NCI-H1436 (cell line): ENCODE results near the gene RIPPLY2.
"Not testable (repeated sequence)": the region's sequence is repeated elsewhere in the genome, so short reads cannot be mapped to it uniquely, and the experiment has no call there.

Experiments
- DNase-seq: peaks from one replicate; lab custom pipeline; 2025; lab: John Stamatoyannopoulos, UW

RIPPLY2 gene

DNA sequence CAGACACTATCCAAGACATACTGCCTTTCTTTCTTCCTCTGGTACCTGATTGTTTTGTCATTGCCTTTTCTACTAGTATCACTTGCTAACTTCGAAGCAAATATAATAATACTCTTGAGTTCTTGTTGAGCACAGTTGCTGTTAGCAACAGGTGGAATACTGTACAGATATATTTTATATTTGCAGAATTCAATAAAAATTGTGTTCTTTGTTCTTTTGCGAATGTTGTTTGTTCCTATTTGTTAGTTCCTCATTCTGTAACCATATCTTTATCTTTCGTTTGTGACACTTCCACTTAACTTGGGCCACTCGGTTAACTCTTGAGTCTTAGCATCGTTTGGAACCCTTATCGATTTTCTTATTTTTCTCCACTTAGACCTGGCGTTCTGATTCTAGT, 7.2 kb downstream of the RIPPLY2 start:
- no peak for DNase-seq

DNA sequence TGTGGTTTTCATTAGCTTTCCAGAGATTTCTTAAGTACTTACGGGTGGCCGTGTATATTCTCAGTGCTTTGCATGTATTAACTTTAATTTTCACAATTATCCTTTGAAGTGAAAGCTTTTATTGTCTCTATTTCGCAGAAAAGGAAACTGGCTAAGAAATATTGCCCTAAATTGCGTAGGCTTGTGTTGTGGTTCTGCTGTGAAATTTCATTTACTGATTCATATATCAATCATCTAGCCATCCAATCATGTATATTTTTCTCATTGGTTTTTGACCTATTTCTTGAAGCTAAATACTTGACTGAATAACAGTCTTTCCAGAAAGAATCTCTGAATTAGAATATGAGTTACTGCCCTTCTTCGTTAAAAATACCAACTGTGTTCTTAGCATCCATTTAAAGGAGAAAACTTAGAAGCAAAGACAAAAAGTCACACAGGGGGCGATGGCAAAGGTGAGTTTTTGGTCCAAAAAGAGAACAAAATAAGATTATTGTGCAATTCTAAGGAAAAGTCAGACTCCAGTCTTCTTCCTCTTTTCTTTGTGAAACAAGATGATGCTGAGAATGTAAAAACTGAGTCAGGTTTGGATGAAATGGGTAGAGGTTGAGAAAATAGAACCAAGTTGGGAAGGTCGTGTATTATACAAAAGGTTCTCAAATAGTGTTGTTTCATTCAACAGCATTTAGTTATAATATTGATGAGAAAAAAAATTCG, 7.8 kb downstream of the RIPPLY2 start:
- DNase-seq = no peak

DNA sequence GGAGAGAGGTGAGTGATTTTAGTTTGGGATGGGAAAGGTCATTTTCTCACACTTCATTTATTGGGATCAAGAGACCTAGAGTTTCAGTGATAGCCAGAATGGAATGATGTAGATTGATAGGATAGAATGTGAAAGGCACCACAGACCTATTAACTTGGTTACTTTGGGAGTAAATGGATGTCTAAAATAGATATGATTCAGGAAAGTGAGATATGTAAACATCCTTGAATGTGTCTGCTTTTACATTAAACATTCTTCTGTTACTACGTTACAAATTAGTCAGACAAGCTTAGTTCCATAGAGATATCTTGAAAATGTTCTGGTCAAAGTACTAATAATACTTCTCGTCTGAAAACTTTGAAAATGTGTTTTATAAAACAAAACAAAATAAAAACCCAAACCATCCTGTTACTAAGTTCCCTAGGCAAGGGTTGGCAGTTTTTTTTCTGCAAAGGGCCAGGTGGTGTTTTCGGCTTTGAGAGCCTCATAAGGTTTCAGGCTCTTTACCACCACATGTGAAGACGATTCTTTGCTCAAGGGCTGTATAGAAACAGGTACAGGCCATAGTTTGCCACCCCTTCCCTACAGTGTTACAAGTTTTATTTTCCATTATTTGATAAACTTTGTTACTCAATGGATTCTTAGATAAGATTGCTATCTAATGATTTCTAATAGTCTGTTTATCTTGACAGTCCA, 9.8 kb downstream of the RIPPLY2 start:
- DNase-seq = no peak

DNA sequence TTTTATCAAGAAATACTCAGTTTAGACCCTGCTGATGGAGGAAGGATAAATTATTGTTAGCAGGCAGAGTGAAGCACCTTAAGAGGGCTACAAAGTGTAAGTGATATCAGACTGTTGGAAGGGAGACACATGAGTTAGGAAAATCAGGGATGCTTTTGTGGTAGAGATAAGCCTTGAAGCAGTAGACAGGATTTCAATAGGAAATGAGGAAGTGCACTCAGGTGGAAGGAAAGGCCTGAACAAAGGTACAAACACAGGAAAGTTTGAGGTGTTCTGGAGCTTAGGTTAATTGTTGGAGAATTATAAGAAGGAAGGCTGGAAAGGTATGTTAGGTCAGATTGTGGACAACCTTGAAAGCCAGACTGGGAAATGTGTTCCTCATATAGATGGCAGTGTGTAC, 13.9 kb downstream of the RIPPLY2 start:
- DNase-seq = no peak

DNA sequence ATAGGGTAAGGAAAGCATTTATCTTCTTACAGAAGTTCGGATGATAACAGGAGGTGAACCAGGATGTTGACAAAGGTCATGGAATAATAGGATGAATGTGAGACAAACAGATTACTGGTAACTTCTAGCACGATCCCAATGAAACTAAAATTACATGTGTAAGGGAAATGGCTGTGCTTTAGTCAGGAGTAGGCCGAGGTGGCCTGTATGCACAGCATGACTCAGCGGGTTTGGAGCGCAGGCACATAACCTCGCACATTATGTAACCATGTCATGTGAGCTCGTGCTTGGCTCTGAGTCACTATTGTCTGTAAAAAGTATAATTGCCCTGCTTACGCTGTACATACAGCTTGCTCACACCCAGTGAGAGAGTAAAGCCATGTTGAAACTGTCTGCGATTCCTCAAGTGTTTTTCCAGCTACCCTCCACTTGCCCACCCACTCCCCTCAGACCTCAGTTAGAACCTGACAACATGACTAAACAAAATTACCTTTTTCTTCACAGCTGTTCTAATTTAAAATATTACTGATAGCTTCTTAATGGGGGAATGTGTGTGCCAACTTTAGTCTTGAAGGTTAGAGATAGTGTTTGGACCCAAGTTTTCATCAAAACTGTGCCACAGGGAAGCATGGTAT, 14.5 kb downstream of the RIPPLY2 start:
- DNase-seq = no peak

DNA sequence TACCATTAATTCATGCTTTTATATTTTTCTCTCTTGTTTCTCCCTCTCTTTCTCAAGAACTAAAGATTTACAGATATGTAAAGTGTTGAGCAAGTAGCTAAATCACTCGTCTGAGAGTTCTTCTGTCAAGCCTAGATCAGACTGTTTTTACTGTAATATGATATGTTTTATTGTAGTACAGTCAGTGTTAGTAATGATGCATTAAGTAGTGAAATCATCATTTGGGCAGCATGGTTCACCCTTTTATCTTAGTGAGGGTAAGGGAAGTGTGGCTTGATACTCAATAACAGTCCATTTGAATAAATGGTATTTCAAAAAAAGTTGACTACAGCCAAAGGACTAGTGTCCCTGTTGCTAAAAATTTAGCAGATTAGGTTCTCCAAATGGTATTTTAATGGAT, 15.5 kb downstream of the RIPPLY2 start:
- DNase-seq = no peak

DNA sequence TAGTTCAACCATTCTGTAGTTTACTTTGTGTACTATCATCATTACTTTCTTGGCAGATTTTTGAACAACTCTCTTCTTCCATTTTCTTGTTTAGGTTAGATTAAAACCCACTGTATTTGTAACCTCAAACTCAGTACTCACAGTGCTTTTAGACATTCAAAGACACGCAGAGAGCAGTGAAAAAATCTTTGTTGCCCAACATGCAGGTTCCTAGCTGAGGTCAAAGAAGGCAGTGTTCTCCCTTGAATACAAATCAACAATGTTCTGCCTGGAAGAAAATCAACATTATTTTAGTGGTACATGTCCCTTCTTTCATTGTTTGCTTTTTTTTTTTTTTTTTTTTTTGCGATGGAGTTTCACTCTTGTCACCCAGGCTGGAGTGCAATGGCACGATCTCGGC, 17.5 kb downstream of the RIPPLY2 start:
- DNase-seq = no peak

DNA sequence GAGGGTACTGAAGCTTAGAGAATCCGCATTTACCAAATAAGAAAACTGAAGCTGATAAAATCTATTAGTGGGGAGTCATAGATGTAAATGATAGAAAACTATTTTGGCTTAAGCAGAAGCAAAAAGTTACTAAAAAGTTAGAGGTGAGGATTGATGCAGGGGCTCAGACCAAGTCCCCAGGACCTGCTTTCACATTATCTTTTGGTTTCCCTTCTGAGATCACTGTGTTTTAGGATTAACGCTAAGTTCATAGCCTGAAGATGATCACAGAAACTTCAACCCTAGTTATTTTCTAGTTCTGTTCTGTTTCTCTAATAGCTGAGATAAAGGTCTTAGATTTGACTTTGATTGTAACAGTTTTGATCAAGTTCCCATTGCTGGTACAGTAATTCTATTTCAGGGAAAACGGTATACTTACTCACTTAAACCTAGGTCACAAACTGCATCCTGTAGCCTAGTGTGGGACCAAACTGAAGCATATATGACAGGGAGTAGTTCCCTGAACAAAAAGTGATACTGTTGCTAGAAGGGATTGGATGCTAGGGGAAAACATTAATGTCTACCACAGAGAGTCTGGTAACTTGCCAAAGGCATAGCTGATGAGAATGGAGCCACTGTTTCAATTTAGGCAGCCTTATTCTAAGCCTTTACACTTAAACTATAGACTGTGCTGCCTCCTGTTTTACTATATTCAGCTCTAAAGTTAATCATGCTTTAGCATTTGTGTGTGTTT, 19.4 kb downstream of the RIPPLY2 start:
- DNase-seq = no peak

DNA sequence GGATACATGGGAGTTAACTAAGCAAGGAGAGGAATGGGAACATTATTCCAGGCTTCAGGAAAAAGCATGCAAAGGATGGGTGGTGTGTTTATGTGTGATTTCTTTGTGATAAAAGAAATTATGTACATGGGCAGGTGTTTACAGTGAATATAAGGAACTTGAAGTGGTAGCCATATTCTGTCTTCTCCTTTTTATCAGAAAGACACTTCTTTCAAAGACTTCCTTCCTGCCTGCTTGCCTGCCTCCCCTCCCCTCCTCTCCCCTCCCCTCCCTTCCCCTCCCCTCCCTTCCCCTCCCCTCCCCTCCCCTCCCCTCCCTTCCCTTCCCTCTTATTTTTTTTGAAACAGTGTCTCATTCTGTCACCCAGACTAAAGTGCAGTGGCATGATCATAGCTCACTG, 20.7 kb downstream of the RIPPLY2 start:
- no peak for DNase-seq

DNA sequence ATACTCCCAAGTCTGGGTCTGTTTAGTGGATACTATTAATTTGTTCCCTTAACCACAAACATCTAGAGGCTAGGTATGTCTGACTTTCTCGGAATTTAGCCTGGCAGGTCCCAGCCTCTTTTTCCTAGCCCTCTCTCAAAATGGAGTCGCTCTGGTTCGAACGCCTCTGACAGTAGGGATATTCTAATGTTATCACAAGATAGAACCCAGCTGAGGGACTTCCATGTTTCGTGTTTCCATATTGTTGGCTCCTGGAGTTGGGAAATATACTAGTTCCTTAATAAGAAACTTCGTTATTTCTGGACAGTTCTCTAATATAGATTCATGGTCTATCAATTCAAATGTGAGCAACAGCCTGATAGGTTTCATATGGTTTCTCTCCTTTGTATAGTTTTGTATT, 22.7 kb downstream of the RIPPLY2 start:
- DNase-seq = no peak

DNA sequence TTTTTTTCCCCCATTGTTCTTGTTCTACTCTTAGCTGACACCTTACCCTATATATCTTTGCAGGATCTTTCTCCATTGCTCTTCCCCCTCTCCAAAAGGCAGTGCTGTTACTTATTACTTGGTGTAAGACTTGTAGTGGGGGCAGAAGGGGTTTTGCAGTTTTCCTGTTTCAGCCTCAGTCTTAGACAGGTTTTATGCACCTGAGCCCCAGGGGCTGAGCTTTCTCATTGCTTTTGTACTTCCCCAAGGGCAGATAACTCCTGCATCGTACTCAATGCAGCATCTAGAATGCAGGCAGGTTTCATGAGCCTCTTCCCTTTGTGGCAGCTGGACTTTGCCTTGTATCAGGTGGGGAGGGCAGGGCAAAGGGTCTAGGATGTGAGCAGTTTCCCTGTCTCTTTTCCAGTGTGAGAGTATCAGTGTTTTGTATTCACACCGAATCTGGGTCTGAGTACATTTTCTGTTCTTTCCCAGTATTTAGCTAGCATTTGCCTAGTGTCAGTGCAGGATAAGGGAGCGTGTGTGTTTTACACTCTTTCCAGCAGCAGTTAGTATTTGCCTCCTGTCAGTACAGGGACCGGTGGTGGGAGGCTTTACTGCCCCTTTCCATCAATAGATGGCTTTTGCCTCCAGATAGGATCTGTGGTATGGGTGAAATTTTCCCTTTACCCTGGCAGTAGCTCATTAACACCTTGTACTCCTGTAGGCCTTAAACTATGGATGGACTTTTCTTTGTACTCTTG, 25.9 kb downstream of the RIPPLY2 start:
- DNase-seq = no peak

DNA sequence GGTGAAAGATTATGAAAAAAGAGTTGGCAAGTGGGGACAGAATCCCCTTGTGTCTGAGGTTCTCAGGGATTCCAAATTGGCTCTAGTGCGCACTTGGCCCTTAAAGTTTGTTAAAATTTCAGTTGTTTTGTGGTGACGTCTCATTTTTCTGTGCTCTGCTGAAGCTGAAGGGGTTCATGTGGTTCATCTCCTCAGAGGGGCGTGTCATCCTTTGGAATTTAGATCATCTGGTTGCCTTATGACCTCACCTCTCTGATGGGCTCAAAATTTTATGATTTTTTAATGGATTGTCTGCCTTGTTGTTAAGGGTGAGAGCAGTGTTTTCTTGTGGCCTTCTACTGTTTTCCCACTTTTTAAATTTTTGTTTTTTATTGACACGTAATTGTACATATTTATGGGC, 26.6 kb downstream of the RIPPLY2 start:
- no peak for DNase-seq

DNA sequence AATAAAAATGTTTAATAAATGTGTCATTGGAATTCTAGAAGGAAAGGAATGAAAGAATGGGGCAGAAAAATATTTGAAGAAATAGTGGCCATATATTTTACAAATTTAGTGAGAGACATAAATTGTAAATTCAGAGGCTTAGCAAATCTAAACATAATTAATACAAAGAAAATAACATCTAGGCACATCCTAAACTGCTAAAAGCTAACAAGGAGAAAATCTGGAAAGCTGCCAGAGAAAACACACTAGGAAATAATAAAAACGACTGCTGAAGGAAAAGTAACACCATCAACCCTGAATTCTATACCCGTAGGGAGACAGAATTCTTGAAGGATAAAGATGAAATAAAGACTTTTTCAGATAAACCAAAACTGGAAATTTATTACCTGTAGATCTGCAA, 30.1 kb downstream of the RIPPLY2 start:
- no peak for DNase-seq

DNA sequence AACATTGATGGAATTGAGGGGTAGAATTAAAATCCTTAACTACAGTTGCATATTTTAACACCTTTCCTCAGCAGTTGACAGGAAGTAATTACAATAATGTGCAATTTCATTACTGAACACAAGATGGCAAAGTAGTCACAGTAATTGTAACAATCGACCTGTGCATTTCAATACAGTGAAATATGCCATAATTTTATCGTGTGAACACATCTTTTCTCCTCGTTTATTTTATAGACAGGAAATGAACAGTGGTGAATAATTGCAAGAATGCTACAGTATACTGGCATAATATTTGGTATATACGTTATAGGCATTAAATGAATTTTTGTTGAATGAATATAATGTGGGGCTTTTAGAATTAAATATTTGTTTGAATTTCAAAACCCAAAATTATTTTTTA, 31.4 kb downstream of the RIPPLY2 start:
- DNase-seq = peak; percentile 25

DNA sequence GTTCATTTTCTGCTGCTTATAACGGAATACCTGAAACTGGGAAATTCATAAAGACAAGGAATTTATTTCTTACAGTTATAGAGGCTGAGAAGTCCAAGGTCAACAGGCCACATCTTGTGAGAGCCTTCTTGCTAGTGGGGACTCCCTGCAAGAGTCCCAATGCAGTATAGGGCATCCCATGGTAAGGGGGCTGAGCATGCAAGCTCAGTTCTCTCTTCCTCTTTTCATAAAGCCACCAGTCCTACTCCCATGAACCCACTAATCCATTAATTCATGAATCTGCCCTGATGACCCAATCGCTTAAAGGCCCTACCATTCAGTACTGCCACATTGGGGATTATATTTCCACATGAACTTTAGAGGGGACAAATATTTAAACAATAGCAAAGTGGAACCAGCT, 32.8 kb downstream of the RIPPLY2 start:
- no peak for DNase-seq

DNA sequence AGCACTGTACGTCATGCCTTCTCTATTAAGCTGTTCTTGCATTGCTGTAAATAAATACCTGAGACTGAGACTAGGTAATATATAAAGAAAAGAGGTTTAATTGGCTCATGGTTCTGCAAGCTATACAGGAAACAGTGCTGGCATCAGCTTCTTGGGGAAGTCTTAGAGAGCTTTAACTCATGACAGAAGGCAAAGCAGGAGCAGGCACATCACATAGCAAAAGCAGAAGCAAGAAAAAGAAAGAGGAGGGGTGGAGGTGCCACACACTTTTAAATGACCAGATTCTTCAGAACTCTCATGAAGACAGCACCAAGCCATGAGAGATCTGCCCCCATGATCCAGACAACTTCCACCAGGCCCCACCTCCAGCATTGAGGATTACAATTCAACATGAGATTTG, 36.5 kb downstream of the RIPPLY2 start:
- no peak for DNase-seq

DNA sequence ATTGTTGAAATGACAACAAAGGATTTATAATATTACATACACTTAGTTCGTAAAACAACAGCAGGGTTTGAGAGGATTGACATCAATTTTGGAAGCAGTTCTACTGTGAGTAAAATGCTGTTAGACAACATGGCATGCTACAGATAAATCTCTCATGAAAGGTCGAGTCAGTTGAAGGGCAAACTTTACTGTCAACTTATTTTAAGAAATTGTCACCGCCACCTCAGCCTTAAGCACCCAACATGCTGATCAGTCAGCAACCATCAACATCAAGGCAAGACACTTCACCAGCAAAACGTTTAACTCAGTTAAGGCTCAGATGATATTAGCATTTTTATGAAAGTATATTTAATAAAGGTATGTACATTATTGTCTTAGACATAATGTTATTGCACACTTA, 37.4 kb downstream of the RIPPLY2 start:
- no peak for DNase-seq

DNA sequence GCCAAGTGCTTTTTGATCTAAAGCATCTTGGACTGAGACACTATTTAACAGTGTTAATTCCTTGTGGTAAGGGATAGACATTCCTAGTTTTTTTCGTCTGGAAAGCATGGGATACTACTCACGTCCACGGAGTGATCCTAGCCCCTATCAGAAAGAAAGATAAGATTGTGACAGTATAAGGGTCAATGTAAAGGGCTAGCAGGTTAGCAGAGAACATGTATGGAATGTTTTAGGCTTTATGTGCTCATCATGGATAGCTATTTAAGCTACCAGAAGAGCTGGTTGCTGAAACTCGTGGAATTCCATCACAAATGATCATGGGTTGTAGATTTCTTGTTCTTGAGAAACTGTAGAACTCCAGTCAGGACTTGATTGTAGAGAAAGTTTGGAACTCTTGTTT, 38.4 kb downstream of the RIPPLY2 start:
- no peak for DNase-seq

DNA sequence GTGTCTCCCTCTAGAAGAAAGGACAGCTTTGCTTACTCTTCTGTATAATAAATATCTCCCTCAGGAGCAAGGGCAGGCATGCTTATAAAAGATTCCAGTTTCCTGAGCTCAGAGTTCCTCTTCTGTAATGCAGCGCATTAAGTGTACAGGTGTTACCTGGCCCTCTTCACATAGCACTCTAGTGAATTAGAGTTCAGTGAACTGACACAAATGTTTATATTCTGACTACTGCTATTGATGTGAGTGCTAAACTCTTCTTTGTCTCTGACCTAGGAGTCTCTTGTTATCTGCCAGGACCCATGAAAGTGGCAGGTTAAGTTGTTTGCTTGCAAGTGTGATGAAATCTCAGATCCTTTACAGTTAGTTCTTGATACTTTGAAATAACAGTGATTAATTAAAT, 39.9 kb downstream of the RIPPLY2 start:
- peak; percentile 8 for DNase-seq

DNA sequence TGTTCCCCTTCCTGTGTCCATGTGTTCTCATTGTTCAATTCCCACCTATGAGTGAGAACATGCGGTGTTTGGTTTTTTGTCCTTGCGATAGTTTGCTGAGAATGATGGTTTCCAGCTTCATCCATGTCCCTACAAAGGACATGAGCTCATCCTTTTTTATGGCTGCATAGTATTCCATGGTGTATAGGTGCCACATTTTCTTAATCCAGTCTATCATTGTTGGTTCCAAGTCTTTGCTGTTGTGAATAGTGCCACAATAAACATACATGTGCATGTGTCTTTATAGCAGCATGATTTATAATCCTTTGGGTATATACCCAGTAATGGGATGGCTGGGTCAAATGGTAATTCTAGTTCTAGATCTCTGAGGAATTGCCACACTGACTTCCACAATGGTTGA, 43.9 kb downstream of the RIPPLY2 start:
- not testable (repeated sequence) for DNase-seq

DNA sequence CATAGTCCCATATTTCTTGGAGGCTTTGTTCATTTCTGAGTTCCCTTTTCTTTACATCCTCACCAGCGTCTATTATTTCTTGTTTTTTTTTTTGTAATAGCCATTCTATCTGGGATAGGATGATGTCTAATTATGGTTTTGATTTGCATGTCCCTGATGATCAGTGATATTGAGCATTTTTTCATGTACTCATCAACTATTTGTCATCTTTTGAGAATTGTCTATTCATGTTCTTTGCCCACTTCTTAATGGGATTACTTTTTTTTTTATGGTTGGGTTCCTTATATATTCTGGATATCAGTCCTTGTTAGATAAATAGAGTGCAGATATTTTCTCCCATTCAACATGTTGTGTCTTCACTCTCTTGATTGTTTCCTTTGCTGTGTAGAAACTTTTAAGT, 48.5 kb downstream of the RIPPLY2 start:
- DNase-seq = no peak

DNA sequence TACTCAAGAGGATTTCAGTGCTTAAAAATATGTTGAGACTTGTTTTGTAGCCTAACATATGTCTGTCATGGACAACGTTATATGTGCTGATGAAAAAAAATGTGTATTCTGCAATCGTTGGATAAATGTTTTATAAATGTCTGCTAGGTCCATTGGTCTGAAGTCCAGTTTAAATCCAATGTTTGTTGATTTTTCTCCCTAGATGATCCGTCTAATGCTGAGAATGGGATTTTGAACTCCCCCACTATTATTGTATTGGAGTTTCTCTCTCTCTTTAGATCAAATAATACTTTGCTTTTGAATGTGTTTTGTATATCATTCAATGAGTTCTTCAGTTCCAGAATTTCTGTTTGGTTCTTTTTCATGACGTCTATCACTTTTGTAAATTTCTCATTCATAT, 51.2 kb downstream of the RIPPLY2 start:
- DNase-seq = no peak
